Amniotic epithelial cell (primary cell): Measurements from ENCODE around the gene CCDC12.

Source experiments
- DNase-seq: peaks from one replicate; pipeline ENCODE4 v3.0.0-alpha.2; 2010; ENCODE audit warnings: low read depth

The CCDC12 gene

GRCh38 chr3:46905661-46906451 lies 70.7 kb downstream of the CCDC12 start:
- DNase-seq: no peak

GRCh38 chr3:46905213-46905560 lies 71.4 kb downstream of the CCDC12 start:
- DNase-seq: no peak

GRCh38 chr3:46904303-46905212 lies 72.0 kb downstream of the CCDC12 start:
- no peak for DNase-seq

- peak; percentile 13 for DNase-seq
Observed at GRCh38 chr3:46903341-46904302, 72.9 kb downstream of the CCDC12 start.

- no peak for DNase-seq
Observed at GRCh38 chr3:46902188-46902631, 74.3 kb downstream of the CCDC12 start.

- no peak for DNase-seq
Observed at GRCh38 chr3:46901591-46902187, 74.9 kb downstream of the CCDC12 start.

GRCh38 chr3:46901061-46901460 lies 75.5 kb downstream of the CCDC12 start:
- DNase-seq: no peak

- DNase-seq: no peak
Observed at GRCh38 chr3:46900356-46900755, 76.2 kb downstream of the CCDC12 start.

- DNase-seq: no peak
Observed at GRCh38 chr3:46900007-46900292, 76.6 kb downstream of the CCDC12 start.

- DNase-seq: no peak
Observed at GRCh38 chr3:46899151-46900006, 77.2 kb downstream of the CCDC12 start.

GRCh38 chr3:46898321-46899150 lies 78.0 kb downstream of the CCDC12 start:
- no peak for DNase-seq

GRCh38 chr3:46897829-46898320 lies 78.7 kb downstream of the CCDC12 start:
- no peak for DNase-seq

GRCh38 chr3:46897031-46897430 lies 79.5 kb downstream of the CCDC12 start:
- DNase-seq: no peak

GRCh38 chr3:46896386-46896785 lies 80.2 kb downstream of the CCDC12 start:
- no peak for DNase-seq

GRCh38 chr3:46895761-46896160 lies 80.8 kb downstream of the CCDC12 start:
- DNase-seq: no peak

- DNase-seq: peak; percentile 42
Observed at GRCh38 chr3:46895204-46895660, 81.3 kb downstream of the CCDC12 start.

- DNase-seq: no peak
Observed at GRCh38 chr3:46894256-46894655, 82.3 kb downstream of the CCDC12 start.

GRCh38 chr3:46893763-46894162 lies 82.8 kb downstream of the CCDC12 start:
- DNase-seq: no peak

GRCh38 chr3:46893146-46893748 lies 83.3 kb downstream of the CCDC12 start:
- no peak for DNase-seq
